RWPE1 (cell line): Measurements from ENCODE around the gene MSGN1.

ENCODE experiments used
- CTCF ChIA-PET: fragments of 350-600 bp; sonication (Branson Sonifier 250); formaldehyde crosslinking; extraction: SDS; loops from one replicate; lab custom pipeline; 2021; lab: Yijun Ruan, JAX
- POLR2A ChIA-PET: fragments of 400-600 bp; formaldehyde crosslinking; extraction: SDS; loops from one replicate; lab custom pipeline; 2020; ENCODE audit warnings: antibody characterized with exemption; ENCODE audit not compliant: low non-redundant PET; lab: Yijun Ruan, JAX
- DNase-seq: peaks from one replicate; pipeline ENCODE4 v3.0.0; 2012; ENCODE audit warnings: low spot score
- H3K27ac ChIP-seq: fragments of 450-650 bp; 2 replicates; pipeline ENCODE4 v1.5.1; 2017
- CTCF ChIP-seq: fragments of 450-650 bp; conservative IDR thresholded peaks from 2 replicates; pipeline ENCODE4 v1.5.1; 2017; ENCODE audit warnings: low read depth, mild to moderate bottlenecking

Gene MSGN1

DNA sequence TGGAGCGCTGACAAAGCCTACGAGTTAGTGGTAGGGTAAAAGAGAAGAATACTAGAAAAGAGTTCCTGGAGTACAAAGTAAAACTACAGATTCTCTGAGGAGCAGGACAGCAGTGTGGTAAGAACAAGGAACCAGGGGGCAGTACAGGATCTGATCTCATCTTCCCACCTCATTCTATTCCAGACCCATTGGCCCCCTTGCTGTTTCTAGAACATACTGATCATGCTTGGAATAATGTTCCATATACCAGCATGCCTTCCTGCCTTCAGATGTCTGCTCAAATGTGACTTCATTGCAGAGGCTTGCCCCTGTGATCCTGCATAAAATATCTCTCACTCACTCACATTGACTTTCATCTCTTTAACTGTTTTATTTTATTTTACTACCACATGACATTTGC lies 19.3 kb downstream of the MSGN1 start:
- ChIA-PET CTCF (no interaction called here), POLR2A (no interaction called here)
- no peak for DNase-seq
- no peak overlapping the region for H3K27ac ChIP-seq
- TF ChIP-seq CTCF: no peak

GRCh38 chr2:17839959-17840358 lies 23.7 kb downstream of the MSGN1 start:
- H3K27ac ChIP-seq: no peak overlapping the region
- no peak for DNase-seq
- POLR2A ChIA-PET: no interaction called here
- CTCF ChIA-PET: no interaction called here
- no peak for TF ChIP-seq CTCF

- no peak overlapping the region for H3K27ac ChIP-seq
- no peak for DNase-seq
- TF ChIP-seq CTCF: no peak
- CTCF ChIA-PET: no interaction called here
- POLR2A ChIA-PET: no interaction called here
Measured at GRCh38 chr2:17843457-17843856, 27.2 kb downstream of the MSGN1 start.

DNA sequence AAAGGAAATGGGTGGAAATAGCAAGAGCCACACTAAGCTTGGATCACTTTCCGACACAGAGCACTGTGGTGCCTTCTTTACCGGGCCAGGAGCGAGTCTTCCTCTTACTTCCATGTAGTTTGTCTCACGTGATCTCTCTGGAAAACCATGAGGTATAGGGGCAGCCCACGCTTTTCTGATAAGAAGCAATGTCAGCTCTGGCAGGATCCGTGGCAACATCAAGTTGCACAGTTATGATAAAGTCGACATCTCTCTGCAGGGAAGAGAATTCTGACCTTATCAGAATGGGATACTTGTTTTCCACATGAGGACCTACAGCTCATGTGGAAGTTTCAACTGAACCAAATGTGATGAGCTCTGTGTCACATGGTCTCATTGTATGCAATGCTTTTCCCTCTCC lies 29.5 kb downstream of the MSGN1 start:
- no peak overlapping the region for H3K27ac ChIP-seq
- POLR2A ChIA-PET: no interaction called here
- CTCF ChIA-PET: interaction anchor here (1.4 kb wide), 1 partner anchor 304 kb away, joined by 4 read pairs; no protein-coding TSS in a partner anchor
- DNase-seq: no peak
- TF ChIP-seq CTCF: no peak

DNA sequence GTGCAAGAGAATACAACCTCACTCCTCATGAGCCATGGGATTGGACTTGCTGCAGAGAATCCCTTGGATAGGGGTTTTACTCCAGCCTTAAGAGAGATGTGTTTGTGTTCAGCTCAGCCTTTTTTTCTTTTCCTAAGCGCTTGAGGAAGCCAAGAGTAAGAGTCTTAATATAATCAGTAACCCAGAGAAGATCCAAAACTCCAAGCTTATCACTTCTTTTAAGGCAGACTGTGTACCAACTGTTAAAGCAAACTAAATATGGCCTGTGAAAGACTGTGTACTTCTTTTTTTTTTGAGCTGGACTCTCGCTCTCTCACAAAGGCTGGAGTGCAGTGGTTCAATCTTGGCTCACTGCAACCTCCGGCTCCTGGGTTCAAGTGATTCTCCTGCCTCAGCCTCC lies 30.4 kb downstream of the MSGN1 start:
- no peak for DNase-seq
- no peak for TF ChIP-seq CTCF
- CTCF ChIA-PET: interaction anchor here (0.5 to 1.4 kb wide), 3 partner anchors 16 to 303 kb away, joined by 3 to 4 read pairs (median 4); no protein-coding TSS in a partner anchor
- no peak overlapping the region for H3K27ac ChIP-seq
- POLR2A ChIA-PET: no interaction called here

- CTCF ChIA-PET: interaction anchor here (1.4 kb wide), 1 partner anchor 302 kb away, joined by 4 read pairs; no protein-coding TSS in a partner anchor
- no peak for TF ChIP-seq CTCF
Measured at GRCh38 chr2:17847236-17847635, 31.0 kb downstream of the MSGN1 start.

More at GRCh38 chr2:17847236-17847635, 31.0 kb downstream of the MSGN1 start:
- POLR2A ChIA-PET: no interaction called here
- no peak for DNase-seq
- H3K27ac ChIP-seq: no peak overlapping the region
